PFSK-1 (cell line): ENCODE data around the gene RNF14.

Experiments used
- FOXP2 ChIP-seq: optimal IDR thresholded peaks from 2 replicates; pipeline ENCODE3; 2011; ENCODE audit warnings: borderline replicate concordance, control low read depth, inconsistent platforms; ENCODE audit not compliant: insufficient read depth; ENCODE audit errors: extremely low read length, extremely low read depth
- POLR2AphosphoS5 ChIP-seq: IDR thresholded peaks from 2 replicates; pipeline ENCODE4 v1.6.1; 2012; ENCODE audit warnings: low read depth, mild to moderate bottlenecking, control low read depth, low read length, moderate library complexity
- REST ChIP-seq, 2 experiments: IDR thresholded peaks; 2 replicates each; pipeline versions ENCODE4 v1.6.1 to v1.8.0; 2011 to 2012; ENCODE audit warnings: low read depth in 2 of 2, low read length in 2 of 2, control low read depth in 1 of 2, inconsistent platforms in 1 of 2, mild to moderate bottlenecking in 1 of 2, moderate library complexity in 1 of 2; ENCODE audit not compliant: insufficient read depth in 1 of 2
- SIN3A ChIP-seq: IDR thresholded peaks from 2 replicates; pipeline ENCODE4 v1.6.1; 2012; ENCODE audit warnings: mild to moderate bottlenecking, low read length, moderate library complexity, borderline replicate concordance; ENCODE audit not compliant: insufficient read depth

- TF ChIP-seq POLR2AphosphoS5 (no peak), FOXP2 (no peak), SIN3A (no peak), REST (IDR thresholded peaks at IDR 0.05; ENCODE audit: insufficient read depth in 1 of 2, low read depth in 2 of 2, low read length in 2 of 2) (no peak)
Observed at GRCh38 chr5:142034994-142035393, 66.1 kb downstream of the RNF14 start.
